GM23338 (cell line): Measurements from ENCODE around the gene IWS1. TPM values are rescaled to one million over a fixed set of nuclear protein-coding genes. Genes with fewer than 3 reads are reported as not detected.

Experiments used
- ATAC-seq: fragments of 200-7000 bp; cut with Tn5 transposase; 3 replicates; pipeline ENCODE4 v1.9.1; 2020
- DNase-seq: peaks from one replicate; pipeline ENCODE4 v3.0.0-alpha.2; 2015; ENCODE audit warnings: low spot score
- H2AFZ ChIP-seq: fragments of 200-600 bp; sonication (generic); 2 replicates; pipeline ENCODE4 v1.8.0; 2016; ENCODE audit warnings: antibody characterized with exemption, mild to moderate bottlenecking, moderate library complexity
- H3F3A ChIP-seq: fragments of 200-600 bp; sonication (generic); replicated peaks from 2 replicates; pipeline ENCODE4 v1.8.0; 2017; ENCODE audit warnings: antibody characterized with exemption, mixed run types, low read depth
- H3K27ac ChIP-seq: fragments of 200-600 bp; sonication (generic); 2 replicates; pipeline ENCODE4 v1.6.1; 2016; ENCODE audit warnings: low read depth
- H3K27me3 ChIP-seq: fragments of 200-600 bp; sonication (generic); 2 replicates; pipeline ENCODE4 v1.8.0; 2016; ENCODE audit warnings: mild to moderate bottlenecking, mixed run types, moderate library complexity; ENCODE audit not compliant: insufficient read depth
- H3K36me3 ChIP-seq: fragments of 200-600 bp; sonication (generic); 2 replicates; pipeline ENCODE4 v1.8.0; 2016; ENCODE audit warnings: mild to moderate bottlenecking; ENCODE audit not compliant: insufficient read depth
- H3K4me1 ChIP-seq: fragments of 200-600 bp; sonication (generic); 2 replicates; pipeline ENCODE4 v1.8.0; 2016; ENCODE audit warnings: mild to moderate bottlenecking, moderate library complexity; ENCODE audit not compliant: insufficient read depth
- H3K4me2 ChIP-seq: fragments of 200-600 bp; sonication (generic); 2 replicates; pipeline ENCODE4 v1.7.1; 2017; ENCODE audit warnings: mixed run types
- H3K4me3 ChIP-seq: fragments of 200-600 bp; sonication (generic); 2 replicates; pipeline ENCODE4 v1.6.1; 2016; ENCODE audit warnings: mixed run types
- H3K79me2 ChIP-seq: fragments of 200-600 bp; sonication (generic); replicated peaks from 2 replicates; pipeline ENCODE4 v1.8.0; 2017; ENCODE audit warnings: mild to moderate bottlenecking; ENCODE audit not compliant: insufficient read depth
- H3K9me2 ChIP-seq: fragments of 200-600 bp; sonication (generic); 2 replicates; pipeline ENCODE4 v1.8.0; 2017; ENCODE audit not compliant: insufficient read depth
- H4K20me1 ChIP-seq: fragments of 200-600 bp; sonication (generic); replicated peaks from 2 replicates; pipeline ENCODE4 v1.8.0; 2017; ENCODE audit warnings: mild to moderate bottlenecking; ENCODE audit not compliant: insufficient read depth
- H3K27ac Mint-ChIP-seq: 2 replicates; pipeline ENCODE4 v1.8.0; 2020; ENCODE audit warnings: inconsistent platforms, mild to moderate bottlenecking, moderate library complexity, mixed read lengths
- H3K27me3 Mint-ChIP-seq: 3 replicates; pipeline ENCODE4 v1.8.0; 2022; ENCODE audit warnings: low read depth, mild to moderate bottlenecking, moderate library complexity, mixed read lengths, inconsistent platforms; ENCODE audit not compliant: insufficient read depth, poor library complexity
- H3K36me3 Mint-ChIP-seq: 3 replicates; pipeline ENCODE4 v1.8.0; 2021; ENCODE audit warnings: low read depth, mild to moderate bottlenecking, inconsistent platforms, moderate library complexity, mixed read lengths
- H3K4me1 Mint-ChIP-seq: 3 replicates; pipeline ENCODE4 v1.8.0; 2020; ENCODE audit warnings: mild to moderate bottlenecking, inconsistent platforms, mixed read lengths
- H3K4me3 Mint-ChIP-seq: 3 replicates; pipeline ENCODE4 v1.8.0; 2021; ENCODE audit warnings: moderate library complexity, mild to moderate bottlenecking, inconsistent platforms, mixed read lengths
- H3K9me3 Mint-ChIP-seq: 3 replicates; pipeline ENCODE4 v1.8.0; 2020; ENCODE audit warnings: moderate library complexity, mild to moderate bottlenecking, inconsistent platforms, mixed read lengths
- CTCF ChIP-seq, 2 experiments: fragments of 200-600 bp in 1 of 2; sonication (generic) in 1 of 2; conservative IDR thresholded peaks; 2 replicates each; pipeline versions ENCODE4 v1.5.1 to v1.6.1; 2016 to 2017; ENCODE audit warnings: antibody characterized with exemption in 2 of 2, low read depth in 2 of 2, mild to moderate bottlenecking in 2 of 2, moderate library complexity in 1 of 2
- EZH2 ChIP-seq: fragments of 200-600 bp; sonication (generic); IDR thresholded peaks from one replicate; pipeline ENCODE4 v1.8.0; 2017; ENCODE audit warnings: antibody characterized with exemption, mild to moderate bottlenecking, low read depth; ENCODE audit not compliant: unreplicated experiment
- NANOG ChIP-seq: IDR thresholded peaks from 2 replicates; pipeline ENCODE4 v1.6.1; 2016; ENCODE audit warnings: antibody characterized with exemption, borderline replicate concordance
- POLR2AphosphoS5 ChIP-seq: IDR thresholded peaks from 2 replicates; pipeline ENCODE4 v1.6.1; 2016; ENCODE audit warnings: antibody characterized with exemption, low read depth
- STAT1 ChIP-seq: IDR thresholded peaks from one replicate; pipeline ENCODE4 v1.6.1; 2016; ENCODE audit warnings: antibody characterized with exemption; ENCODE audit not compliant: unreplicated experiment
- polyA plus RNA-seq: library from polyadenylated mRNA; unstranded; fragments of >200 nt; fragmentation: Nextera tagmentation; extraction: Ambion mirVana; gene quantifications from 2 replicates; pipeline ENCODE4 v1.2.1, GENCODE V29; 2016
- total RNA-seq: library from RNA; depleted of rRNA; stranded (reverse); fragments of >200 nt; shearing (Covaris generic); gene quantifications from 2 replicates; pipeline ENCODE4 v1.2.3, GENCODE V29; 2014
- TF ChIP-seq, protein P1 (sequence below): IDR thresholded peaks from 2 replicates; pipeline ENCODE4 v1.6.1; 2016; ENCODE audit warnings: antibody characterized with exemption
- TF ChIP-seq, protein P2 (sequence below): IDR thresholded peaks from one replicate; pipeline ENCODE4 v1.6.1; 2018; ENCODE audit warnings: antibody characterized with exemption; ENCODE audit not compliant: unreplicated experiment

IWS1 gene
- total and polyA plus RNA-seq, 2 experiments from 2014 or later, result 82.8 to 97.2 TPM

DNA sequence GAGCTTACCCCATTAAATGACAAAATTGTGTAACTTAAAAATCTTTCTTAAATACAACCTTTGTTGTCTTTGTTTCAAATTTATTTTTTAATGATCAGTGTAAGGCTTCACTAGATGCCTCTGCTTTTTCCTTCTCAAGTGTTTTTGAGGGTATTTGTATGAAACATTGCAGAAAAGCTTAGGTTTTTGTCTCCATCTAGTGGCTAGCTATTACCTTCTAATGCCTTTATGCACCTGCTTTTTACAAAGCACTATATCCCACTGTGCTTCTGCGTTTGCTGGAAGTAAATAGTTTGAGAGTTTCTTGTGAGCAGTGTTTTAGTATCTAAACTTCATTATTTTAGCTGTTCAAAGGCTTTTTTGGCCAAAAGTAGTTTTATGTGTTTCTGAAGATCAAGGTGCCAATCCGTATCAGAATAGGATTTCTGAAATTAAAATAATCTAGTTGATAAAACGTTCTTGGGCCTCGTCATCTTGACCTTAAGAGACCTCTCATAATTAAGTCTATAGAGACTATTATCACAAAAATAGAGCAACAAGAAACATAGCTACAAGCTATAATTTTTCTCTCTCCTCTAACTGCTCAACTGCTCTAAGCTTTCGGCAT, 47.0 kb downstream of the IWS1 start:
- H3K27me3 Mint-ChIP-seq, result no peaks in the 10 kb centered on the region
- H3K4me3 ChIP-seq, result no peak overlapping the region; the same call in 1 of the 2 replicates
- peaks cover 5% of the 10 kb centered on the region for H3K36me3 ChIP-seq
- peaks cover 34% of the 10 kb centered on the region for H3K36me3 Mint-ChIP-seq
- peaks cover 23% of the 10 kb centered on the region for H3K4me1 ChIP-seq
- peak; percentile 83 for ATAC-seq
- no peaks in the 10 kb centered on the region for H4K20me1 ChIP-seq
- no peak overlapping the region for H2AFZ ChIP-seq
- no peaks in the 10 kb centered on the region for H3K9me2 ChIP-seq
- no peak overlapping the region for H3K27ac Mint-ChIP-seq
- no peaks in the 10 kb centered on the region for H3K9me3 Mint-ChIP-seq
- H3K27ac ChIP-seq, result peak overlapping the region; percentile 81; the same call in 1 of the 2 replicates
- H3K4me2 ChIP-seq, result peak overlapping the region; percentile 66; the same call in 1 of the 2 replicates
- no peaks in the 10 kb centered on the region; the same call in 1 of the 2 replicates for H3K79me2 ChIP-seq
- H3K4me1 Mint-ChIP-seq, result peaks cover 38% of the 10 kb centered on the region
- no peak overlapping the region for H3K4me3 Mint-ChIP-seq
- no peaks in the 10 kb centered on the region for H3K27me3 ChIP-seq
- no peaks in the 10 kb centered on the region for H3F3A ChIP-seq
- DNase-seq, result peak; percentile 90
- TF ChIP-seq, protein P1, sequence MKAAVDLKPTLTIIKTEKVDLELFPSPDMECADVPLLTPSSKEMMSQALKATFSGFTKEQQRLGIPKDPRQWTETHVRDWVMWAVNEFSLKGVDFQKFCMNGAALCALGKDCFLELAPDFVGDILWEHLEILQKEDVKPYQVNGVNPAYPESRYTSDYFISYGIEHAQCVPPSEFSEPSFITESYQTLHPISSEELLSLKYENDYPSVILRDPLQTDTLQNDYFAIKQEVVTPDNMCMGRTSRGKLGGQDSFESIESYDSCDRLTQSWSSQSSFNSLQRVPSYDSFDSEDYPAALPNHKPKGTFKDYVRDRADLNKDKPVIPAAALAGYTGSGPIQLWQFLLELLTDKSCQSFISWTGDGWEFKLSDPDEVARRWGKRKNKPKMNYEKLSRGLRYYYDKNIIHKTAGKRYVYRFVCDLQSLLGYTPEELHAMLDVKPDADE, result no peak
- TF ChIP-seq EZH2 (no peak), STAT1 (no peak), POLR2AphosphoS5 (no peak; the same call in 1 of the 2 replicates), CTCF (conservative IDR thresholded peaks at IDR 0.05; ENCODE audit: low read depth in 2 of 2) (peak; percentile 75 to 94)

DNA sequence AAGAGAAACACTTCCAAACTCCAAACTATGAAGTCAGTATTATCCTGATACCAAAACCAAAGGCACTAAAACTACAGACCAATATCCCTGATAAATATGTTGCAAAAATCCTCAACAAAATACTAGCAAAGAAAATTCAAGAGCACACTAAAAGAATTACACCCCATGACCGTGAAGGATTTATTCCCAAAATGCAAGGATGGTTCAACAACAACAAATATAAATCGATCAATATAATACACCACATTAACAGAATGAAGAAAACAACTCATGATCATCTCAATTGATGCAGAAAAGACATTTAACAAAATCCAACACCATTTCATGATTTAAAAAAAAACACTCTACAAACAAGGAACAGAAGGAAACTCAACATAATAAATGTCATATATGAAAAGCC, 50.5 kb downstream of the IWS1 start:
- no peak overlapping the region for H3K4me3 Mint-ChIP-seq
- no peak for ATAC-seq
- H3K27me3 Mint-ChIP-seq, result no peaks in the 10 kb centered on the region
- TF ChIP-seq EZH2 (no peak), STAT1 (no peak), NANOG (no peak)
- TF ChIP-seq, protein P2, sequence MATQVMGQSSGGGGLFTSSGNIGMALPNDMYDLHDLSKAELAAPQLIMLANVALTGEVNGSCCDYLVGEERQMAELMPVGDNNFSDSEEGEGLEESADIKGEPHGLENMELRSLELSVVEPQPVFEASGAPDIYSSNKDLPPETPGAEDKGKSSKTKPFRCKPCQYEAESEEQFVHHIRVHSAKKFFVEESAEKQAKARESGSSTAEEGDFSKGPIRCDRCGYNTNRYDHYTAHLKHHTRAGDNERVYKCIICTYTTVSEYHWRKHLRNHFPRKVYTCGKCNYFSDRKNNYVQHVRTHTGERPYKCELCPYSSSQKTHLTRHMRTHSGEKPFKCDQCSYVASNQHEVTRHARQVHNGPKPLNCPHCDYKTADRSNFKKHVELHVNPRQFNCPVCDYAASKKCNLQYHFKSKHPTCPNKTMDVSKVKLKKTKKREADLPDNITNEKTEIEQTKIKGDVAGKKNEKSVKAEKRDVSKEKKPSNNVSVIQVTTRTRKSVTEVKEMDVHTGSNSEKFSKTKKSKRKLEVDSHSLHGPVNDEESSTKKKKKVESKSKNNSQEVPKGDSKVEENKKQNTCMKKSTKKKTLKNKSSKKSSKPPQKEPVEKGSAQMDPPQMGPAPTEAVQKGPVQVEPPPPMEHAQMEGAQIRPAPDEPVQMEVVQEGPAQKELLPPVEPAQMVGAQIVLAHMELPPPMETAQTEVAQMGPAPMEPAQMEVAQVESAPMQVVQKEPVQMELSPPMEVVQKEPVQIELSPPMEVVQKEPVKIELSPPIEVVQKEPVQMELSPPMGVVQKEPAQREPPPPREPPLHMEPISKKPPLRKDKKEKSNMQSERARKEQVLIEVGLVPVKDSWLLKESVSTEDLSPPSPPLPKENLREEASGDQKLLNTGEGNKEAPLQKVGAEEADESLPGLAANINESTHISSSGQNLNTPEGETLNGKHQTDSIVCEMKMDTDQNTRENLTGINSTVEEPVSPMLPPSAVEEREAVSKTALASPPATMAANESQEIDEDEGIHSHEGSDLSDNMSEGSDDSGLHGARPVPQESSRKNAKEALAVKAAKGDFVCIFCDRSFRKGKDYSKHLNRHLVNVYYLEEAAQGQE, result no peak
- TF ChIP-seq, protein P1, result no peak

More for the DNA sequence above, 50.5 kb downstream of the IWS1 start:
- peaks cover 11% of the 10 kb centered on the region for H3K4me1 ChIP-seq
- no peaks in the 10 kb centered on the region for H3K36me3 ChIP-seq
- H3K79me2 ChIP-seq, result no peaks in the 10 kb centered on the region
- no peak overlapping the region for H2AFZ ChIP-seq
- H3K27ac Mint-ChIP-seq, result no peak overlapping the region
- no peaks in the 10 kb centered on the region for H3K9me2 ChIP-seq
- DNase-seq, result no peak
- no peak overlapping the region for H3K4me3 ChIP-seq
- H3K4me1 Mint-ChIP-seq, result peaks cover 19% of the 10 kb centered on the region
- no peaks in the 10 kb centered on the region for H3K27me3 ChIP-seq
- no peaks in the 10 kb centered on the region for H3F3A ChIP-seq
- no peak overlapping the region for H3K27ac ChIP-seq
- H3K4me2 ChIP-seq, result no peak overlapping the region
- no peaks in the 10 kb centered on the region for H3K9me3 Mint-ChIP-seq
- H3K36me3 Mint-ChIP-seq, result peaks cover 7% of the 10 kb centered on the region; the same call in 2 of the 3 replicates
- no peaks in the 10 kb centered on the region for H4K20me1 ChIP-seq
